Stimulated activated CD8-positive, alpha-beta memory T cell treated with anti-CD3 and anti-CD28 coated beads, Interleukin-15, amount 100 ng/mL, for 24 hours (primary cell): ENCODE measurements around the gene ELP2.
"Not testable (repeated sequence)": the region's sequence is repeated elsewhere in the genome, so short reads cannot be mapped to it uniquely, and the experiment has no call there.

Experiments used
- DNase-seq: peaks from one replicate; pipeline ENCODE4 v3.0.0-alpha.2; 2020; ENCODE audit warnings: low read depth

Gene ELP2

DNA sequence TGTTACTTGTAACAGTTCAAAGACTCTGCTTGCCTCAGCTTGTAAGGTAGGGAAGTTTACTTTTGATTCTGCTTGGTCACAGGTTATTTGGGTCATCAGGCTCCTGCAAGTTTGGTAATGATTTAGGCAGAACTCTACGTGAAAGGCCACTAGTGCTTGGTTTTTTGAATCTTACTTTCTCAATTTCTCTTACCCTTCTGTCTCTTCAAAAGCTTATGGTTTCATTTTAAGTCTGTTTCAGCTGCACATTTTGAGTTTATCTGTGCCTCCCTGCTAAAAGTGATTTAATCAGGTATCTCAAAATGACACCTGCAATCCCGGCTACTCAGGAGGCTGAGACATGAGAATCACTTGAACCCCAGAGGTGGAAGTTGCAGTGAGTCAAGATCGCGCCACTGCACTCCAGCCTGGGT lies 31.3 kb downstream of the ELP2 start:
- DNase-seq: no peak

DNA sequence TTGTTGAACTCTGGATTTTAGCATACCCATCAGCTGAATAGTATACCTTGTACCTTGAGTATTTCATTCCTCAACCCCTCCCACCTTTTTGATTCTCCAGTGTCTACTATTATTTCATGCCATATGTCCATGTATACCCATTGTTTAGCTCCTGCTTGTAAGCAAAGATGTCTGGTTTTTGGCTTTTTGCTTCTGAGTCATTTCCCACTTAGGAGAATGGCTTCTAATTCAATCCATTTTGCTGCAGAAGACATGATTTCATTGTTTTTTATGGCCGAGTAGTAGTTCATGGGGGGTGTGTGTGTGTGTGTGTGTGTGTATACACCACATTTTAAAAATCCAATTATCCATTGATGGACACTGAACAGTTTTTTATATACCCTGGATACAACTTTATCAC lies 33.3 kb downstream of the ELP2 start:
- DNase-seq: no peak

DNA sequence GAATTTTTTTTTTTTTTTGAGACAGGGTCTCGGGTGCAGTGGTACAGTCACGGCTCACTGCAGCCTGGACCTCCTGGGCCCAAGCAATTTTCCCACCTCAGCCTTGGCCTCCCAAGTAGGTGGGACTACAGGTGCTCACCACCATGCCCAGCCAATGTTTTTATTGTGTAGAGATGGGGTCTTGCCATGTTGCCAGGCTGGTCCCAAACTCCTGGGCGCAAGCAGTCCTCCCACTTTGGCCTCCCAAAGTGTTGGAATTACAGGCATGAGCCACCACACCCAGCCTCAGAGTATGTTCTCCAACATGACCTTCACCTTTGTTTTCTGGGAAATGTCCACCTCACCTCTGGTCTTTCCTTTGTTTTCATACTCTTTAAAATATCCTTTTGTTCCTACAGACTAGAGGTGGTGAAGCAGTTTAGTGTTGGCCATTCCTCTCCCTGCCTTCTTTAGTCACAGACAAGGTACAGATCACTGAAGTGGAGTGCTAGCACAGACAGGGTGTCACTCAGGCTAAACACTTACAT lies 38.1 kb downstream of the ELP2 start:
- no peak for DNase-seq

DNA sequence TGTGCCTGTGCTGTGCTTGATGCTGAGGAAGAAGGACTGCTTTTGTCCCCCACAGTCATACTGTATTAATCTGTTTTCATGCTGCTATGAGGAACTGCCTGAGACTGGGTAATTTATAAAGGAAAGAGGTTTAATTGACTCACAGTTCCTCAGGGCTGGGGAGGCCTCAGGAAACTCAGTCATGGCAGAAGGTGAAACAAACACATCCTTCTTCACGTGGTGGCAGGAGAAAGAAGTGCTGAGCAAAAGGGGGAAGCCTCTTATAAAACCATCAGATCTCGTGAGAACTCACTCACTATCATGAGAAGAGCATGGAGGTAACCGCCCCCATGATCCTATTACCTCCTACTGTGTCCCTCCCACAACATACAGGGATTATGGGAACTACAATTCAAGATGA lies 38.6 kb downstream of the ELP2 start:
- DNase-seq: not testable (repeated sequence)

DNA sequence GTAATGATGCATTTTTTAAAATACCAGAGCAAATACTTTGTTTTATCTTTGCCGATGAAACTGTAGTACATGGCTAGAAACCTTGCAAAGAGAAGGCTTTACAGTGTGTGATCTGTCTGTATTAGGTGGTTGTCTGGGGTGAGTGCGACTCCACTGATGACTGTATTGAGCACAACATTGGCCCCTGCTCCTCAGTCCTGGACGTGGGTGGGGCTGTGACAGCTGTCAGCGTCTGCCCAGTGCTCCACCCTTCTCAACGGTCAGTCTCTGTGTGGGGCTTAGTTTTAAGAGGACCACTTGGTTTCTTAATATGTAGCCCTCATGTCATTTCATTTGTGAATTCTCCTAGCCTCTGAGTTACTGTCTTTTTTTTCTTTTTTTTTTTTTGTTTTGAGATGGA lies 40.2 kb downstream of the ELP2 start:
- DNase-seq: no peak

DNA sequence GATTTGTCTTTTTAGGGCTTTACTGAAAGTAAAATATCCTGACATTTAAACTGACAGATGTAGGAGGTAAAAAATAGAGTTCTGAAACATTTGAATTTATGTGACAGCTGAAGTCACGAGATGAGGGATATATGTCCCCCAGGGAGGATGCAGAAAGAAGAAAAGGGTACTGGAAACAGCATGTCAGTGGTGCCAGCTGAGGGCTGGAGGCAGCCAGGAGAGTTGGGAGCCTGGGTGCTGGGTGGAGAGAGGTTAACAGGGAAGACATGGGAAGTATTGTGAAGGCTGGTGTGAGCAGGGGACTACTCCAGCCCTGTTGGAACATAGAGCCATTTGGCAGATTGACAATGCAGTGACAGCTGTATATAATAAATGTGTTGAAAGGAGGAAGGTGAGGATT lies 45.8 kb downstream of the ELP2 start:
- DNase-seq: no peak

DNA sequence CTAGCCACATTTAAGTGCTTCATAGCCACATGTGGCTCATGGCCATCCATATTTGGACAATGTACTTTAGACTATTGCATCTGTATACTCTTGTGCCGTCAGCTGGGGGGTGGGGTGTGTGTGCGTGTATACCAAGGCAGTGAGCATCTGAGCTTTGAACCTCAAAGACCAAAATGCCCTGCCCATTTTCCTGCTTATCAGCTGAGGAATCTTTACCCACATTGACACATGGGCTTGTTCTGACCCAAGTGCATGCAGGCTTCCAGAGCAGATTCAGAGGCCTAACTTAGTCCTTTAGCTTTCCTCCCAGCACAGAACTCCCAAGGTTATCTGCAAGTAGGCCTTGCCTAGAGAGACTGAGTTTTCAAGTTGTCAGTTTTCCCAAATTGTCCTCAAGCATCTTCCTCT lies 46.5 kb downstream of the ELP2 start:
- DNase-seq: no peak

DNA sequence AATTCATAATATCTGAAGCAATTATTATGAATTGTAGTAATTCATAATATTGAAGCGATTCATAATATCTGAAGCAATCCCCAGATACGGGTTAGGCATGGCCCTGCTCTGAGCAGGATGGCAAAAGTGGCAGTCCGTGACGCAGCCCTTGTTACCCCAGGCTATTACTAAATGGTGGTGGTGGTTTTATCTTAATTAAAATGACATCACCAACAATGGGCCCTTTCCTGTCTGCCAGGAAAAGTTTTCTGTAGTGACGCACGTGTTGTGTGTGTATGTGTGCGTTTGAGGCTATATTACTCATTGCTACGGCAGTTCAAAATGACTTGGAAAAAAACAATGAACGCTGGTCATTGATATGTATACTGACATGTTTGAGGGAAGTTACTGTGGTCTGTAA lies 47.0 kb downstream of the ELP2 start:
- no peak for DNase-seq

DNA sequence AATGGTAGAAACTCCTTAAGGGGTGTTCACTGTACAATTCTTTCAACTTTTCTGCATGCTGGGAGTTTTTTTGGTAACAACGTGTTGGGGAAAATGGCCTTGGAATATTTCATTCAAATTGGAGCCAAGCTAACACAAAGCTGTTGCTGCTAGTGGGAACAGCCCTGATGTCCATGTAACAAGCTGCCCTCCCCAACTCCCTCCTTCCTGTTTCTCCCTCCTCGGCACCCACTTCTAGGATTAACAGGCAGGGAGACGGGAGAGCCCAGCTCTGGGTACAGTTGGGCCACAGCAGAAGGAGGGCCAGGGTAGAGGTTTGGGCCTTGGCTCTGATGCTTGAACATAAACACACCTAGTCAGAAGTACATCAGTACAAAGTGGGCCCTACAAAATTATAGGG lies 48.2 kb downstream of the ELP2 start:
- no peak for DNase-seq

DNA sequence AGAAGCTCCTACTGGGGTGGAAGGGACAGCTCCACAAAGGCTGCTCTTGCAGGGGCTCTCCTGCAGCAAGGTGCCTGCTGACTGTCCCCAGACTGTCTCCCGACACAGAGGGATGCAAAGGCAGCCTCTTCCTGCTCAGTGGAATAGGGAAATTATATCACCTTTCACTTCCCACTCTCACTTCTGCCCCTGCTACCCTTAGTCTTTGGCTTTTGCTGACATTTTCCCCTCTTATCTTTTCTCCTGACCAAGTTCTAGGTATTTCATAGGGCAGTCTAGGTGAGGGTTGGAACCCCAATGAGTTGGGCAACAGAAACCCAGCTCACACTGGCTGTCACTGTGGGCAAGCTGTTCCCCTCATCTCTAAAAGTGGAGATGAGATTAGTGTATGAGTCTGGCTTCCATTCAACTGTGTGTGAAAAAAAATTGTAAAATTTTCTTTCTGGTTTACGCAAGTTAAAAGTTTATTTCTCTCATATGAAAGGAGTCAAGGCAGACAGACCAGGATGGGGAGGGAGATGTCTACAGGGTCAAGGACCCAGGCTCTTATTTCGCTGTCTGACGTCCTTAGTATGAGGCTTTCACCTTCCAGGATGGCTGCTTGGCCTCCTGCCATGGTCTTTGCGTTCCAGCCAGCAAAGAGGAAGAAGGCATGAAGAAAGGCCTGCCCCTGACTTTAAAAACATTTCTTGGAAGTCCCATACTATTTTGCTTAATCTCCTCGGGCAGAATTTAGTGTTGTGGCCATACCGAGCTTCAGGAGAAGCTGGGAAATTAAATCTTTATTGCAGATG lies 50.1 kb downstream of the ELP2 start:
- no peak for DNase-seq

DNA sequence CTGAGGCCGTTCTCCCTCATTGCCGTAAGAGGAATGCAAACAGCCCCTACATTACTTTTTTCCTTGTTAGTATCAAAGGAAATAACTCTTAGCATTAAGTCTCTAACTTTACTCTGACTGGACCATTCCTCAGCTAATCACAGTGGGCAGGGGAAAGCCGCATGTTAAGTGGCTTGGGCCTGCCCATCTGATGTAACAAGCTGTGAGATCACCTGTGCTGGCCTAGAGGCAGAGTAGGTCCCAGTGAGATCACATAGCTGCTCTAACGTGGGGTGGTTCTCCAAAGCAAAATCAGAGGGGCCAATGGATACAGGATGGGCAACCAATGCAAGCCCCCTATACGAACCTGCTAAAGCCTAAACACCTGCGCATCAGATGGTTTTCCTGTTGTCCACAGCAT lies 51.7 kb downstream of the ELP2 start:
- no peak for DNase-seq

DNA sequence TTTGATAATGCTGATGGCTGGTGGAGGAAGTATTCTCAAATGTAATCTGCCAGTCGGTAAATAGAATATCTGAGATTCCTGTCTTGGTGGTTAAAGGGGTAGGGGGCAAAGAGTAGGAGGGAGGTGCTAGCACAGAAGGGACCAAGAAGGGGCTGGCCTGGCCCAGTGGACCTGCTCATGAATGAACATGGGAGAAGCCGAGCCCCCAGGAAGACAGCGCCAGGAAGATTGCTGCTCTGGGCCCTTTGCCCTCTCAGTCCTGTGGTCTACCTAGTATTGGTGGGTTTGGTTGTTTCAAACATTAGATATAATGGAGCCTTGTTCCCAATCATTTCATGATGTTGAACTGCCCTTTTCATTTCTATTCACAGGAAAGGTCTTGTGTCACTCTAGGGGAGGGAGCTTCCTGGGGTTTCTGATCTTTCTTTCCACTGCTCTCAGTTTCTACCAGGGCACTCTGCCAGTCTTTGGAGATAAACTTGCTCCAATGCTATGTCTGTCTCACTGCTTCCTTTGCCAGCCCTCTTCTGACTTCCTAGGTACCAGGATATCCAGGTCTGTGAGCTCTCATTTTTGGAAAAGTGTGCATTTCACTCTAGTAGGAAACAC lies 52.3 kb downstream of the ELP2 start:
- DNase-seq: no peak

DNA sequence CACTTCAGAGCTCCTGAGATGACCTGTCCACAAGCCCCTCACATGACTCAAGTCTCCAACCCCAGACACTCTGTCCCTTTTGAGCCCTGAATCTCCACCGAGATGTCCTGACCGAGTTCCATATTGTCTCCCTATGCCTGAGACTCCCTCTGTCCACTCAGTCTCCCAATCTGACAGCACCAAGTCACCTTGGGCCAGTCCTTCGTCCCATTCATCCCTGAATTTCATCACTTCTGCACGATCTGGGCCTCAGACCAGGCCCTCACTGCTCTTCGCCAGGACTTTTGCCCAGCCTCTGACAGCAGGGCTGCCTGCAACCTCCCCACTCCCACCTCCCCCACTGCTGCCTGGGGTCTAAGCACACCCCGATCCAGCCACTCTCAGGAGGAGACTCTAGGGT lies 53.3 kb downstream of the ELP2 start:
- DNase-seq: no peak

DNA sequence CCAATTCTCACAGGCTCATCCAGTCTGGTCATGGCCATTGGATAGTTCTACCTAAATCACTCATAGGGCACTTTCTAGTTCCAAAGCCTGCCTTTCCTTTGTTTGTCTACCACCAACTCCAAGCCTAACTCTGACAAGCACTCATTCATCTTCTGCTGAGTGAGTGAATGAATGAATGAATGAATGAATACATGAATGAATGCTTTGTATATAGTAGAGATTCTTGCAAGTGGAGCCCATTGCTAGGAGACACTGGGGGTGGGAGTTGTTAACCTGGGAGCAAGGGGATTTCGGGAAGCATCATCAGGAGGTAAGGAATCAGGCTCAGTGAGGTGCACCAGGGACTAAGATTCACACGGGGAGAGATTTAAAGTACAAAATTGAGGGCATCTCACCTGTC lies 54.3 kb downstream of the ELP2 start:
- DNase-seq: no peak

DNA sequence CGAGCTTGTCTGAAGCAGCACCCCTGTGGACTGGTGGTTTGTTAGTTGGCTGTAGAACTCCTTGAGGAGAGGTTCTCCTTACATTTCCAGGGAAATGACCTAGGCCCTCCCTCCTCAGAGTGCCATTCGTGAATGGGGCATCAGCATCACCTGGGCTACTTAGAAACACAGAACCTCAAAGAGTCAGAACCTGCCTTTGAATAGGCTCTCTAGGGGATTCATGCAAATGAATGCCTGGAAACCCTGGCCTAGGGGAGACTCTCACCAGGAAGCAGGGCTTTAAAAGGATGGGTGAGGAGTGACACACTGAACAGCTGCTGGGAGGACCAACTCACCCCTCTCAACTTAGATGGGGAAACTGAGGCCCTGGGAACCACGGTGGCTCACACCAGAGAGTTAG lies 55.5 kb downstream of the ELP2 start:
- DNase-seq: no peak

DNA sequence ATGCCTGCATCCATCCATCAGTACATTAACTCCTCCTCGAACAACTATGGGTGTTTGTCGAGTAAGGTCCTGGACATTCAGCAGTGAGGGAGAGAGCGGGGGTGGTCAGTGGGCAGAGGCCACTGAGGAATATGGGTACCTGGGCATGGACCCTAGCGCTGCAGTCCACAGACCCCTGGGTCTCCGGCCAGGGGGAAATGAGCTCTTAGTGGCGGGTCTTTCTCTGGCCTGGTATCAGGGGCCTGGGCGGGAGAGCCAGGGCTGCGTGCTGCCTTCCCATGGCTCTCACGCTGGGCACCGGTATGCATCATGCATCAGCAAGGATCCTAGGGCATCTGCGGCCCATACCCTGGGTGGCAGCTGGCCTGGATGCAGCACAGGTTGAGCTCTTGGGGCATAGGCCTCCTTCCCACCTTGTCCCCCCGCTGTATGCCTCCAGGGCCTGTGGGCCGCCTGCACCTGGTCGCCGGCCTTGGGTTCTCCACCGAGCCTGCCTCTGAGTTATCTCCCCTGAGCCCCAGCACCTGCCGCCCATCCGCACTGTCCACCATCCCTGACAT lies 56.3 kb downstream of the ELP2 start:
- no peak for DNase-seq

DNA sequence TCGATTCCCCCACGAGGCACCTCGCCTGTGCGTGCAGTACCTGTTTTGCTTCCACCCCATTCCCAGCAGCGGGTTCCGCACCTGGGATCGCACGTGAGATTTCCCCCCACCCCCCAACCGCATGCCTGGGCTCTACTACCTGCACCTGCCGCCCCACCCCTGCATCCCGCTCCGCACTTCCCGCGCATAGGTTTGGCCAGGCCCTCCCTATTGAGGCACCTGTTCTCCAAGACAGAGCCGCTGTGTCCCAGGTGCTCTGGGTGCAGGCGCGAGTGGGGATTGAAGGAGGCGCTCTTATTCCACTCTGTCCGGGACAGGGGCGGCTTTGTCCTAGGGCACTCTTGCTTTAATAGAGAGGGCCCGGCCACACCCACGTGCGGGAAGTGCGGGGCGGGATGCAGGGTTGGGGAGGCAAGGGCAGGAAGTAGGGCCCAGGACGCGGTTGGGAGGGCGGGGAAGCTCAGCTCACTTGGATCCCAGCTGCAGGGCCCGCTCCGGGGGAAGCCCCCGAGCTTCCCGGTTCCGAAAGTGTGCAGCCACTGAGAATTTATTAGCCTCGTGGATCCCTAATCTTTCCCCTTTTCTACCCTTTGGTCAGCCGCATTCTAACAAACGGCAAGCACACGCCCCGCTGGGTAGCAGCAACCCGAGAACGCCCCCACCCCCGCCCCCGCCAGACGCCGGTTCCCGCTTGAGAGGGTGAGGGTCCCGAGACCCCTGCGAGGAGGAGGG lies 56.9 kb downstream of the ELP2 start:
- no peak for DNase-seq

DNA sequence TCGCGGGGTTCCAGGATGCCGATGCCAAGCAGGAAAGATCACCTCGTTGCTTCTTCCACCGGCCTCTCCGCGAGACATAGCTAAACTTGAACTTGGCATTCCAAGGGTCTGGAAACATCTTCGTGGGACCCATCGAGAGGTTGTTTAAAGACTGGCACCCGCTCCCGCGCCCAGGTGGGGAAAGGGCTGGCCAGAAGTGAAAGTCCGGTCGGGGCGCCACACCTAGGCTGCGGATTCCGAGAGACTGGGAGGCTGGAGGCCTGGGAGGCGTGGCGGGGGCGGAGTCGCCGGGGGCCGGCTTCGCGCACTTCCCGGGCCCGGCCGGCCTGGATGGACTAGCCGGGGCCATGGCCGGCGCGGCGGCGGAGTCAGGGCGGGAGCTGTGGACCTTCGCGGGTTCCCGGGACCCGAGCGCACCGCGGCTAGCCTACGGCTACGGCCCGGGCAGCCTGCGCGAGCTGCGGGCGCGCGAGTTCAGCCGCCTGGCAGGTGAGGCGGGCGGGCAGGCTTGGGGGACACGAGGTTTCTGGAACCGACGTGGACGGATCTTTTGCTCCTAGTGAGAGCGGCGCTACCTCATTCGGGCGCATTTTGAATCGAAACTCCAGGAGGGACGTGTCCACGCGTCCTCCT lies 57.6 kb downstream of the ELP2 start, which contains the start of gene MOCOS:
TSS of gene MOCOS (plus strand) at position 305 of the 633 bp plus-strand sequence. CDS start at position 348, 43 bp downstream.
- DNase-seq: no peak

DNA sequence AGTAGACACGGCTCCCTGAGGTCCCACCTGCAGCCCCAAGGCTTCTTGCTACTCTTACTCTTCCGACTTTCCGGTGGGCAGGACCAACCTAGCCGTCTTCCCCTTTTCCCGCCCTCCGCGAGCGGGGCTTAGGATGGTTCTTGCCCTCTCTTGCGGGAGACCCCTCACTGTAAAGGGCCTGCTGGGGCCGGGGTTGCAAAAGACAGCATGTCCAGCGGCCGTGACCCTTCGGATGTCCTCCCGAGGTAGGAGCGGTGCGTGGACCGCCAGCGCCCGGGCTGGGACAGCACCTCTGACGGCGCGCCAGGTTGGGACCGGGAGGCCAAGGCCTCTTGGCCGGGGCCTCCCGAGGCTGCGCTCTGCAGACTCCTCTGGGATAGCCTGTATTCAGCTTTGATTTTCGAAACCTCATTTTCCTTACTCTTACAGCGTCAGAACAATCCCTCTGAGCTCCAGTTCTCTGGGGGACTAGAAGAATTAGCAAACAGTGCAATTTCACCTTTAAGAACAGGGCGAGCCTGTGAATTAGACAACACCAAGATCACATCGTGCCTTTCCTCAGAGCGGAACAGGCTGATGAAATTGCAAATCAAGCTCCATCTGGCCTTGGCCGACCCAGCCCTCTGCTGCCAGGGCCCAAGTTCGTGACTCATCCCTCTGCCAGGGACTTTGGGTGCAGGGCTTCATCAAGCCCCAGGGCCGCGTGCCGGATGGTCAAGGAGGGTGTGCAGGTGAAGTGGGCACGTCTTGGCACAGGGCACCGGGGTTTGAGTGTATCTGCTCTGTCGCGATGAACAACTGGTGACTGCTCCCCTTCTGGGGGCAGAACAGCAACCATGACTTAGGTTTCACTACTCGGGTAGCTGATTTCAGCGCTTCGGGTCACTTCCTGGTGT lies 58.4 kb downstream of the ELP2 start:
- no peak for DNase-seq

DNA sequence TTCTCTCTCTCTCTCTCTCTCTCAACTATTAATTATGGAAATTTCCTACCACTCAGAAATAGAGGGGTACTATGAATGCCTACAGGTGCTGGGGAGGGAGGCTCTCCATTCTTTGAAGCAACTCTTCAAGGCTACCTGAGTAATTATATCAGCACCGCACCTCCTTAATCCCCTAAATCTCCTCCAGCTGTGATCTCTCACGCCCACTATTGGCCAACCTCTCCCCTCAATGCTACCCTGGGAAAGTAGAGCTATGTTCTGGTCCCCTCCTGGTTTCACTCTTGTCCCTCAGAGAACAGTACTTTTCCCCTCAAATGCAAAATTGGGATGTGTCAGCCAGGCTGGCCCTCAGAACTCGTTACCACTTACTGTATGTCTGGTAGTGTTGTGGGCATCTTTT lies 59.2 kb downstream of the ELP2 start:
- no peak for DNase-seq

DNA sequence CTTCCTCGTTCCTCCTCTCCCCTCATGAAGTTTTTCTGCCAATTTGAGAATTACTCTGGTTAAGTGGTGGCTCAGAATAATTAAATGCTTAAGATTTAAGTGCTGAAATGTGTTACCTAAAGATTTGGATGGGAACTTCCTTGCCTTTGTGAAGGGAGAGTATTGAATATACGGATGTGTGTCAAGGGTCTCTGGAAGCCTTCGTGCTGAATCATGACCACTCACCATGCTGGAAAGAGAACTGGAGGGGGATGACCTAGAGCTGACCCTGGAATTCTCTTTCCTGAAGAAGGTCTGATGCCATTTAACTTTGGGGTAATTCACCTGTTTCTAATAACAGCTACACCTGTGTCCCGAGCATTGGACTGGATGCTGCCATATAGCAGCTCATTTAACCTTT lies 59.8 kb downstream of the ELP2 start:
- DNase-seq: no peak
